WTC11 (cell line): ENCODE results near the gene ZFAND3. TPM values are rescaled to one million over a fixed set of nuclear protein-coding genes. Genes with fewer than 3 reads are reported as not detected.

Source experiments
- ATAC-seq: fragments of 200-7000 bp; cut with Tn5 transposase; 2 replicates; pipeline ENCODE4 v1.10.0; 2021; ENCODE audit warnings: mild to moderate bottlenecking, moderate library complexity
- CTCF ChIA-PET: fragments of 300-600 bp; sonication (Branson Sonifier 250); formaldehyde crosslinking; loops from one replicate; lab custom pipeline; 2021; ENCODE audit warnings: antibody characterized with exemption; lab: Charles Lee
- POLR2A ChIA-PET: fragments of 350-600 bp; sonication (Branson Sonifier 250); formaldehyde crosslinking; loops from one replicate; lab custom pipeline; 2021; ENCODE audit warnings: antibody characterized with exemption; lab: Charles Lee
- DNase-seq: peaks from one replicate; pipeline ENCODE4 v3.0.0; 2021; ENCODE audit warnings: low spot score
- H3K27ac Mint-ChIP-seq: 2 replicates; pipeline ENCODE4 v1.8.0; 2021; ENCODE audit warnings: mixed read lengths
- H3K27me3 Mint-ChIP-seq: 2 replicates; pipeline ENCODE4 v1.8.0; 2021; ENCODE audit warnings: low read depth, mild to moderate bottlenecking, moderate library complexity, mixed read lengths
- H3K36me3 Mint-ChIP-seq: 2 replicates; pipeline ENCODE4 v1.8.0; 2021; ENCODE audit warnings: mixed read lengths
- H3K4me1 Mint-ChIP-seq: 2 replicates; pipeline ENCODE4 v1.8.0; 2022; ENCODE audit warnings: mixed read lengths
- H3K4me3 Mint-ChIP-seq: 2 replicates; pipeline ENCODE4 v1.8.0; 2021; ENCODE audit warnings: mild to moderate bottlenecking, moderate library complexity, mixed read lengths
- H3K9me3 Mint-ChIP-seq: 2 replicates; pipeline ENCODE4 v1.8.0; 2021; ENCODE audit warnings: mixed read lengths
- AFF4 ChIP-seq: sonication (generic); formaldehyde crosslinking; IDR thresholded peaks from 2 replicates; pipeline ENCODE4 v1.8.1; 2023; ENCODE audit warnings: mild to moderate bottlenecking, missing genetic modification reagents, borderline replicate concordance
- AR ChIP-seq: fragments of 250-450 bp; sonication (Bioruptor Pico); IDR thresholded peaks from 2 replicates; pipeline ENCODE4 v1.9.0; 2021; ENCODE audit warnings: mild to moderate bottlenecking
- ARID4B ChIP-seq: sonication (generic); formaldehyde crosslinking; IDR thresholded peaks from 2 replicates; pipeline ENCODE4 v1.8.0; 2023; ENCODE audit warnings: missing genetic modification reagents, mild to moderate bottlenecking, borderline replicate concordance
- ATF1 ChIP-seq: sonication (generic); formaldehyde crosslinking; IDR thresholded peaks from 2 replicates; pipeline ENCODE4 v1.8.1; 2023; ENCODE audit warnings: mild to moderate bottlenecking, moderate library complexity, missing genetic modification reagents
- CREM ChIP-seq: sonication (generic); formaldehyde crosslinking; IDR thresholded peaks from 2 replicates; pipeline ENCODE4 v1.8.1; 2022; ENCODE audit warnings: mild to moderate bottlenecking, missing genetic modification reagents, moderate library complexity
- ERG ChIP-seq: fragments of 250-450 bp; sonication (Bioruptor Pico); IDR thresholded peaks from 2 replicates; pipeline ENCODE4 v1.8.0; 2021; ENCODE audit warnings: mild to moderate bottlenecking
- GRHL2 ChIP-seq: fragments of 250-450 bp; sonication (Bioruptor Pico); IDR thresholded peaks from 2 replicates; pipeline ENCODE4 v1.8.0; 2022; ENCODE audit warnings: mild to moderate bottlenecking, moderate library complexity; ENCODE audit not compliant: insufficient replicate concordance, severe bottlenecking
- MAX ChIP-seq: sonication (generic); formaldehyde crosslinking; IDR thresholded peaks from 2 replicates; pipeline ENCODE4 v1.8.0; 2022; ENCODE audit warnings: mild to moderate bottlenecking, missing genetic modification reagents
- PRDM15 ChIP-seq: sonication (generic); formaldehyde crosslinking; IDR thresholded peaks from 2 replicates; pipeline ENCODE4 v1.8.0; 2022; ENCODE audit warnings: missing genetic modification reagents
- SP1 ChIP-seq: sonication (generic); formaldehyde crosslinking; conservative IDR thresholded peaks from 2 replicates; pipeline ENCODE4 v1.8.1; 2022; ENCODE audit warnings: missing genetic modification reagents
- TP53 ChIP-seq: sonication (generic); formaldehyde crosslinking; IDR thresholded peaks from 2 replicates; pipeline ENCODE4 v1.8.1; 2023; ENCODE audit warnings: mild to moderate bottlenecking, missing genetic modification reagents
- ZNF219 ChIP-seq: sonication (generic); formaldehyde crosslinking; IDR thresholded peaks from 2 replicates; pipeline ENCODE4 v1.8.0; 2023; ENCODE audit warnings: missing genetic modification reagents, mild to moderate bottlenecking, borderline replicate concordance
- ZNF263 ChIP-seq: sonication (generic); formaldehyde crosslinking; IDR thresholded peaks from 2 replicates; pipeline ENCODE4 v1.8.1; 2022; ENCODE audit warnings: low read depth, mild to moderate bottlenecking, moderate library complexity, missing genetic modification reagents
- ZNF317 ChIP-seq: sonication (generic); formaldehyde crosslinking; IDR thresholded peaks from 2 replicates; pipeline ENCODE4 v1.8.1; 2023; ENCODE audit warnings: low read depth, mild to moderate bottlenecking, moderate library complexity, missing genetic modification reagents, borderline replicate concordance
- ZNF396 ChIP-seq: fragments of 250-450 bp; sonication (Bioruptor Pico); IDR thresholded peaks from 2 replicates; pipeline ENCODE4 v1.8.0; 2021; ENCODE audit warnings: mild to moderate bottlenecking, moderate library complexity, borderline replicate concordance
- ZNF512 ChIP-seq: sonication (generic); formaldehyde crosslinking; IDR thresholded peaks from 2 replicates; pipeline ENCODE4 v1.8.1; 2022; ENCODE audit warnings: missing genetic modification reagents, borderline replicate concordance
- total RNA-seq: library from RNA; stranded (reverse); gene quantifications from 3 replicates; pipeline ENCODE4 v1.2.3, GENCODE V29; 2021

ZFAND3 gene
- total RNA-seq, 1 experiment from 2014 or later, result 50.3 TPM

- TF ChIP-seq ARID4B (CRISPR knock-in tag), result no peak
Observed at GRCh38 chr6:37919417-37920157, 100.1 kb downstream of the ZFAND3 start (continued).

- ChIA-PET CTCF (no interaction called here), POLR2A (no interaction called here)
- Mint-ChIP-seq H3K9me3 (no peaks in the 10 kb centered on the region), H3K27me3 (no peaks in the 10 kb centered on the region), H3K27ac (peak overlapping the region; percentile 73), H3K4me1 (peaks cover 20% of the 10 kb centered on the region), H3K36me3 (no peaks in the 10 kb centered on the region), H3K4me3 (no peak overlapping the region)
- ATAC-seq (peak; percentile 76), DNase-seq (no peak)
- TF ChIP-seq AFF4, result no peak
- TF ChIP-seq ZNF396 (CRISPR knock-in tag), result no peak
- TF ChIP-seq ZNF219 (CRISPR knock-in tag), result no peak
- no peak for TF ChIP-seq ZNF317 (CRISPR knock-in tag)
- TF ChIP-seq ZNF263, result no peak
- no peak for TF ChIP-seq ZNF512
- TF ChIP-seq MAX, result no peak
- no peak for TF ChIP-seq PRDM15
- no peak for TF ChIP-seq GRHL2
- TF ChIP-seq CREM (CRISPR knock-in tag), result no peak
- TF ChIP-seq AR, result no peak
- no peak for TF ChIP-seq SP1 (CRISPR knock-in tag)
- no peak for TF ChIP-seq ATF1 (CRISPR knock-in tag)
- no peak for TF ChIP-seq TP53 (CRISPR knock-in tag)
- TF ChIP-seq ERG (CRISPR knock-in tag), result no peak
Observed at GRCh38 chr6:37920667-37921066, 101.1 kb downstream of the ZFAND3 start.
